ENCODE data around the gene ZNF790. TPM values are rescaled to one million over a fixed set of nuclear protein-coding genes. Genes with fewer than 3 reads are reported as not detected.

ZNF790 gene
- 4.1 TPM for polyA plus RNA-seq (2013, experiment 1 of 2)
- 4.6 TPM for polyA plus RNA-seq (2013, experiment 2 of 2)

DNA sequence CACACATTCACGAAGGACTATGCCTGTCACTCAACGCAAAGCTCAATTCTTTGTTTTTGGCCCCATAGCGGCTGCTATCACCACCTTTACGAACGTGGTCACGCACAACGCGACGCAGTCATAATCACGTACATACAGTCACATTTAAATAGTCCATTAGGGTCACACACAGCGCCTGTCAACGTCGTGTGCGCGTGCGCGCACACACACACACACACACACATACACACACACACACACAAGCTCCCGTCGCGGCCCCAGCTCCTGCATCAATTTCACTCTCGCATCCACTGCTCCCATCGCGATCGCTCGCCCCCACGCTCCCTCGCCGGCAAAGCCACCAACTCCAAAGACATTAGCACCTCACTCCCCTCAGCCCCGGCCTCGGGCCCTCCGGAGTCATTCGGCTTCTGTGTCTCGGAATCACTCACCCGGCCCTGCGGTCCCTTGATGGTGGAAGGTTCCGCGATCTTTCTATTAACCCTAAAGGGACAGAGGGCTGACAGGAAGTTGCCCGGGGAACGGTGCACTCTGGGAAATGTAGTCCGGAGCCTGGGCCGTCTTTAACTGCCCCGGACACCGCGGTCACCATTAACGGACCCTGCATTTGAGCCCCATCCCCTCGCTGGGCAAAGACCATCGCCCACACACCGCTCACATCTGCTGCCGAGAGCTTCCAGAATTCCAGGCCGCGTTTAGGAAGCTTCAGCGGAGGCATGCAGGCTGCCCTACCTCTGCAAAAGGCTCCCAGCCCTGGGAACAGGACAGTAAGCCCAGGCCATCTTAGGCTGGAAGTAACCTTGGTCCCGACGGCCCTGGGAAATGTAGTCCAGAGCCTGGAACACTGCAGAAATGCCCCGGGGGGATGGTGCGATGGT is at the start of gene ZNF790:
ZNF790 (minus strand) TSS at position 482 of the 878 bp plus-strand sequence. CDS start 12,768 bp downstream, outside the sequence.
- peak within 1 kb of the TSS; percentile 62 for H2BK15ac ChIP-seq (ENCODE audit: low read length)
- H2AK5ac ChIP-seq (ENCODE audit: low read depth, low read length): peak within 1 kb of the TSS; percentile 66
- H3K9me3 ChIP-seq (replicated peaks in 1 of 2; ENCODE audit: control insufficient read depth in 2 of 2, insufficient read depth in 1 of 2, low read depth in 1 of 2, low read length in 2 of 2): peaks cover 4 to 62% of the 10 kb centered on the region in 2 donors
- peak within 1 kb of the TSS; percentile 97 for H3K18ac ChIP-seq (ENCODE audit: low read length)
- H4K91ac ChIP-seq (ENCODE audit: low read depth, low read length, poor library complexity): no peak within 1 kb of the TSS
- H3K9ac ChIP-seq (ENCODE audit: low read depth, low read length, poor library complexity): peak within 1 kb of the TSS; percentile 91
- H3K27me3 ChIP-seq (ENCODE audit: control insufficient read depth in 3 of 3, insufficient read depth in 3 of 3, low read depth in 1 of 3, low read length in 3 of 3): no peaks in the 10 kb centered on the region
- peaks cover 3% of the 10 kb centered on the region for H3K79me1 ChIP-seq (ENCODE audit: low read depth, low read length)
- H2BK12ac ChIP-seq (ENCODE audit: low read length): no peak within 1 kb of the TSS
- no peak within 1 kb of the TSS for H3K4ac ChIP-seq (ENCODE audit: low read length)
- peak within 1 kb of the TSS; percentile 71 for H3K4me2 ChIP-seq (ENCODE audit: insufficient read depth, low read length, poor library complexity, severe bottlenecking)
- peak within 1 kb of the TSS; percentile 94 for H3K23ac ChIP-seq (ENCODE audit: low read depth, low read length, poor library complexity)
- peak within 1 kb of the TSS; percentile 88 for H2AFZ ChIP-seq (ENCODE audit: low read length)
- H4K8ac ChIP-seq (ENCODE audit: low read depth, low read length): peak within 1 kb of the TSS; percentile 83
- H2BK120ac ChIP-seq (ENCODE audit: low read depth, low read length): no peak within 1 kb of the TSS
- WGBS, 2 donors (ENCODE audit: extremely low coverage in 2 of 2, insufficient read length in 2 of 2, insufficient replicate concordance in 1 of 2): no CpG with 5 or more reads among the region's 56 CpGs
- peaks cover 0 to 1% of the 10 kb centered on the region in 2 donors for H3K4me1 ChIP-seq (ENCODE audit: control insufficient read depth in 2 of 2, insufficient read depth in 1 of 2, low read depth in 1 of 2, low read length in 2 of 2)
- peak; percentile 90 for DNase-seq (ENCODE audit: low spot score)
- H2BK5ac ChIP-seq (ENCODE audit: low read length): peak within 1 kb of the TSS; percentile 96
- peaks cover 3 to 46% of the 10 kb centered on the region in 2 donors for H3K36me3 ChIP-seq (replicated peaks in 1 of 2; ENCODE audit: control insufficient read depth in 2 of 2, insufficient read depth in 2 of 2, low read length in 2 of 2)
- peak within 1 kb of the TSS; percentile 86 for H3K27ac ChIP-seq (replicated peaks; ENCODE audit: low read length)
- H3K14ac ChIP-seq (ENCODE audit: low read length): peak within 1 kb of the TSS; percentile 58
- peak within 1 kb of the TSS; percentile 62 to 96 for H3K4me3 ChIP-seq (ENCODE audit: low read length in 2 of 2)

DNA sequence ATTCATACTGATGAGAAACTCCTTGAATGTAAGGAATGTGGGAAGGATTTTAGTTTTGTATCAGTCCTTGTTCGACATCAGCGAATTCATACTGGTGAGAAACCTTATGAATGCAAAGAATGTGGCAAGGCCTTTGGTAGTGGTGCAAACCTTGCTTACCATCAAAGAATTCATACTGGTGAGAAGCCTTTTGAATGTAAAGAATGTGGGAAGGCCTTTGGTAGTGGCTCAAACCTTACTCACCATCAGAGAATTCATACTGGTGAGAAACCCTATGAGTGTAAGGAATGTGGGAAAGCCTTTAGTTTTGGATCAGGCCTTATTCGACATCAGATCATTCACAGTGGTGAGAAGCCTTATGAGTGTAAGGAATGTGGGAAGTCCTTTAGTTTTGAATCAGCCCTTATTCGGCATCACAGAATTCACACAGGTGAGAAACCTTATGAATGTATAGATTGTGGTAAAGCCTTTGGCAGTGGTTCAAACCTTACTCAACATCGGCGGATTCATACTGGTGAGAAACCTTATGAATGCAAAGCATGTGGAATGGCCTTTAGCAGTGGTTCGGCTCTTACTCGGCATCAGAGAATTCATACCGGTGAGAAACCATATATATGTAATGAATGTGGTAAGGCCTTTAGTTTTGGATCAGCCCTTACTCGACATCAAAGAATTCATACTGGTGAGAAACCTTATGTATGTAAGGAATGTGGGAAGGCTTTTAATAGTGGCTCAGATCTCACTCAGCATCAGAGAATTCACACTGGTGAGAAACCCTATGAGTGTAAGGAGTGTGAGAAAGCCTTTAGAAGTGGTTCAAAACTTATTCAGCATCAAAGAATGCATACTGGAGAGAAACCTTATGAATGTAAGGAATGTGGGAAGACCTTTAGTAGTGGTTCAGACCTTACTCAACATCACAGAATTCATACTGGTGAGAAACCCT is 39.1 kb upstream of the ZNF790 start:
- no peaks in the 10 kb centered on the region for H3K4me1 ChIP-seq (ENCODE audit: control insufficient read depth in 2 of 2, insufficient read depth in 1 of 2, low read depth in 1 of 2, low read length in 2 of 2)
- H2BK12ac ChIP-seq (ENCODE audit: low read length): no peak overlapping the region
- H3K27ac ChIP-seq (replicated peaks; ENCODE audit: low read length): no peak overlapping the region
- no peak overlapping the region for H4K91ac ChIP-seq (ENCODE audit: low read depth, low read length, poor library complexity)
- no peak overlapping the region for H3K4me2 ChIP-seq (ENCODE audit: insufficient read depth, low read length, poor library complexity, severe bottlenecking)
- H3K9me3 ChIP-seq (replicated peaks in 1 of 2; ENCODE audit: control insufficient read depth in 2 of 2, insufficient read depth in 1 of 2, low read depth in 1 of 2, low read length in 2 of 2): peaks cover 21 to 95% of the 10 kb centered on the region in 2 donors
- no peaks in the 10 kb centered on the region for H3K79me1 ChIP-seq (ENCODE audit: low read depth, low read length)
- H4K8ac ChIP-seq (ENCODE audit: low read depth, low read length): no peak overlapping the region
- no CpG with 5 or more reads among the region's 10 CpGs for WGBS, 2 donors (ENCODE audit: extremely low coverage in 2 of 2, insufficient read length in 2 of 2, insufficient replicate concordance in 1 of 2)
- no peak overlapping the region for H3K18ac ChIP-seq (ENCODE audit: low read length)
- no peak overlapping the region for H3K4ac ChIP-seq (ENCODE audit: low read length)
- H2BK5ac ChIP-seq (ENCODE audit: low read length): no peak overlapping the region
- no peak overlapping the region for H3K4me3 ChIP-seq (ENCODE audit: low read length in 2 of 2)
- H2AK5ac ChIP-seq (ENCODE audit: low read depth, low read length): no peak overlapping the region
- H3K27me3 ChIP-seq (ENCODE audit: control insufficient read depth in 3 of 3, insufficient read depth in 3 of 3, low read depth in 1 of 3, low read length in 3 of 3): no peaks in the 10 kb centered on the region
- DNase-seq (ENCODE audit: low spot score): no peak
- no peak overlapping the region for H2AFZ ChIP-seq (ENCODE audit: low read length)
- no peak overlapping the region for H3K9ac ChIP-seq (ENCODE audit: low read depth, low read length, poor library complexity)
- H3K36me3 ChIP-seq (replicated peaks in 1 of 2; ENCODE audit: control insufficient read depth in 2 of 2, insufficient read depth in 2 of 2, low read length in 2 of 2): peaks cover 14 to 61% of the 10 kb centered on the region in 2 donors
- H2BK15ac ChIP-seq (ENCODE audit: low read length): no peak overlapping the region
- H3K23ac ChIP-seq (ENCODE audit: low read depth, low read length, poor library complexity): no peak overlapping the region
- no peak overlapping the region for H2BK120ac ChIP-seq (ENCODE audit: low read depth, low read length)
- H3K14ac ChIP-seq (ENCODE audit: low read length): no peak overlapping the region

GRCh38 chr19:36851898-36852297 is 13.7 kb upstream of the ZNF790 start:
- no peak overlapping the region for H2AFZ ChIP-seq (ENCODE audit: low read length)
- H4K91ac ChIP-seq (ENCODE audit: low read depth, low read length, poor library complexity): no peak overlapping the region
- no peak overlapping the region for H2BK15ac ChIP-seq (ENCODE audit: low read length)
- H2BK120ac ChIP-seq (ENCODE audit: low read depth, low read length): no peak overlapping the region
- peaks cover 8% of the 10 kb centered on the region for H3K79me1 ChIP-seq (ENCODE audit: low read depth, low read length)
- no peaks in the 10 kb centered on the region for H3K4me1 ChIP-seq (ENCODE audit: control insufficient read depth in 2 of 2, insufficient read depth in 1 of 2, low read depth in 1 of 2, low read length in 2 of 2)
- H3K23ac ChIP-seq (ENCODE audit: low read depth, low read length, poor library complexity): no peak overlapping the region
- peak overlapping the region in 1 of 2 donors; percentile 73 for H3K4me3 ChIP-seq (ENCODE audit: low read length in 2 of 2)
- H3K4me2 ChIP-seq (ENCODE audit: insufficient read depth, low read length, poor library complexity, severe bottlenecking): peak overlapping the region; percentile 79
- H3K27ac ChIP-seq (replicated peaks; ENCODE audit: low read length): no peak overlapping the region
- no CpG with 5 or more reads among the region's 3 CpGs for WGBS, 2 donors (ENCODE audit: extremely low coverage in 2 of 2, insufficient read length in 2 of 2, insufficient replicate concordance in 1 of 2)
- no peak overlapping the region for H3K18ac ChIP-seq (ENCODE audit: low read length)
- H4K8ac ChIP-seq (ENCODE audit: low read depth, low read length): no peak overlapping the region
- no peak overlapping the region for H2BK12ac ChIP-seq (ENCODE audit: low read length)
- no peak overlapping the region for H2BK5ac ChIP-seq (ENCODE audit: low read length)
- no peak overlapping the region for H3K9ac ChIP-seq (ENCODE audit: low read depth, low read length, poor library complexity)
- H3K14ac ChIP-seq (ENCODE audit: low read length): no peak overlapping the region
- peaks cover 8 to 58% of the 10 kb centered on the region in 2 donors for H3K9me3 ChIP-seq (replicated peaks in 1 of 2; ENCODE audit: control insufficient read depth in 2 of 2, insufficient read depth in 1 of 2, low read depth in 1 of 2, low read length in 2 of 2)
- H3K4ac ChIP-seq (ENCODE audit: low read length): no peak overlapping the region
- H3K27me3 ChIP-seq (ENCODE audit: control insufficient read depth in 3 of 3, insufficient read depth in 3 of 3, low read depth in 1 of 3, low read length in 3 of 3): no peaks in the 10 kb centered on the region
- H3K36me3 ChIP-seq (replicated peaks in 1 of 2; ENCODE audit: control insufficient read depth in 2 of 2, insufficient read depth in 2 of 2, low read length in 2 of 2): peaks cover 3 to 58% of the 10 kb centered on the region in 2 donors
- DNase-seq (ENCODE audit: low spot score): no peak
- H2AK5ac ChIP-seq (ENCODE audit: low read depth, low read length): no peak overlapping the region
